Glutamatergic neuron (in vitro differentiated cells): ENCODE measurements around the gene PNMA8C. TPM values are rescaled to one million over a fixed set of nuclear protein-coding genes. Genes with fewer than 3 reads are reported as not detected.

ENCODE experiments used
- DNase-seq: peaks from one replicate; pipeline ENCODE4 v3.0.0; 2022
- H3K27ac Mint-ChIP-seq: one replicate; pipeline ENCODE4 v1.8.0; 2020; ENCODE audit warnings: mild to moderate bottlenecking, mixed read lengths, inconsistent platforms; ENCODE audit not compliant: unreplicated experiment
- H3K27me3 Mint-ChIP-seq: one replicate; pipeline ENCODE4 v1.8.0; 2020; ENCODE audit warnings: mild to moderate bottlenecking, moderate library complexity, mixed read lengths, inconsistent platforms; ENCODE audit not compliant: unreplicated experiment
- H3K36me3 Mint-ChIP-seq: one replicate; pipeline ENCODE4 v1.8.0; 2020; ENCODE audit warnings: mild to moderate bottlenecking, mixed read lengths, inconsistent platforms; ENCODE audit not compliant: unreplicated experiment
- H3K4me1 Mint-ChIP-seq: one replicate; pipeline ENCODE4 v1.8.0; 2020; ENCODE audit warnings: mild to moderate bottlenecking, low read depth, mixed read lengths, inconsistent platforms; ENCODE audit not compliant: unreplicated experiment
- H3K4me3 Mint-ChIP-seq: one replicate; pipeline ENCODE4 v1.8.0; 2020; ENCODE audit warnings: mild to moderate bottlenecking, mixed read lengths, inconsistent platforms; ENCODE audit not compliant: unreplicated experiment
- H3K9me3 Mint-ChIP-seq: one replicate; pipeline ENCODE4 v1.8.0; 2020; ENCODE audit warnings: mild to moderate bottlenecking, moderate library complexity, mixed read lengths, inconsistent platforms; ENCODE audit not compliant: unreplicated experiment
- total RNA-seq: library from RNA; stranded (reverse); fragmentation: NEBNext Ultra II Directional; extraction: Animal tissue kit (Norgen Biotek cat#: 25700); gene quantifications from one replicate; pipeline ENCODE4 v1.2.1, GENCODE V29; 2021; ENCODE audit not compliant: unreplicated experiment
- TF ChIP-seq, protein P1 (sequence below): fragments of 200-600 bp; sonication (generic); IDR thresholded peaks from one replicate; pipeline ENCODE4 v1.5.0; 2021; ENCODE audit not compliant: partially characterized antibody, unreplicated experiment

The PNMA8C gene
- total RNA-seq, 1 donor from 2014 or later, result 5.3 TPM

DNA sequence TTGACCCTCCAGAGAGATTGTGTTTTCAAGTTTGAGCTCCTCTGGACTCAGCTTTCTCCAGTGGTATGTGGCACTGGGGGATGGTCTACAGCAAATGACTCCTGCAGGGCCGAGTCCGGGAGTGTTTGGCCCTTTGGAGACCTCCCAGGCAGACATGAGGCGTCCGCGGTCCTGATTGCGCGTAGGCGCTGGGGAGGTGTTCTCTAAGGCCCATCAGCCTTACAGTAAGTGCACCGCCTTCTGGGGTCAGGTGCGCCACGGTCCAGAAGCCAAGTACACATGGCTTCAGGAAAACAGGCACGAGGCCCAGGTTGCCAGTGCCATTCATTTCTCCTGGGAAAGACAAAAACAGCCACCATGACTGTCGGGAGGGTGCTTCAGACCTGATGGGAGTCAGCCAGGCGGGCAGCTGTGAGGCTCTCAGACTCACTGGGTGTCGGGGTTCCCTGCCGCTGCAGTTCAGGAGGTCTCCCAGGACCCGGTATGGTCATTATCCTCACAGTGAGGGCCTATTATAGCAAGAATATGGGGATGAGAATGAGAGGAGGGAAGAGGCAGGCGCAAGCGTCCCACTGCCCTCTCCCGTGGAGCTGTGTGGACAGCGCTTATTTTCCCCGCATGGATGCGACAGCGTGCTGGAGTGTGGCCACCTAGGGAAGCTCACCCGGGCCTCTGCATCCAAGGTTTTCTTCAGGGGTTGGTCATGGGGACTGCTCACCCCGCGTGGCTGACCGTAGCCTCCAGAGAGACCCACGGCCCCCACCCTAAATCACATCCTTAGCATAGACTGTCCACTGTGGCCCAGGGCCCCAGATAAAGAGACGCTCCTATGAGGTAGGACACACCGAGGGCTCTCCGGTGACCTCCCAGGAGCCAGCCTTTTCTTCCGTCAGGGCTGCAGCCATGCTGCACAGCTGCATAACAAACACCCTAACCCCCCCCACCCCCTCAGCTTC, 37.2 kb downstream of the PNMA8C start:
- Mint-ChIP-seq H3K36me3 (peaks cover 7% of the 10 kb centered on the region), H3K4me1 (peaks cover 16% of the 10 kb centered on the region), H3K27ac (no peak overlapping the region), H3K9me3 (peaks cover 4% of the 10 kb centered on the region), H3K4me3 (no peak overlapping the region), H3K27me3 (peaks cover 4% of the 10 kb centered on the region)
- no peak for DNase-seq
- TF ChIP-seq, protein P1, sequence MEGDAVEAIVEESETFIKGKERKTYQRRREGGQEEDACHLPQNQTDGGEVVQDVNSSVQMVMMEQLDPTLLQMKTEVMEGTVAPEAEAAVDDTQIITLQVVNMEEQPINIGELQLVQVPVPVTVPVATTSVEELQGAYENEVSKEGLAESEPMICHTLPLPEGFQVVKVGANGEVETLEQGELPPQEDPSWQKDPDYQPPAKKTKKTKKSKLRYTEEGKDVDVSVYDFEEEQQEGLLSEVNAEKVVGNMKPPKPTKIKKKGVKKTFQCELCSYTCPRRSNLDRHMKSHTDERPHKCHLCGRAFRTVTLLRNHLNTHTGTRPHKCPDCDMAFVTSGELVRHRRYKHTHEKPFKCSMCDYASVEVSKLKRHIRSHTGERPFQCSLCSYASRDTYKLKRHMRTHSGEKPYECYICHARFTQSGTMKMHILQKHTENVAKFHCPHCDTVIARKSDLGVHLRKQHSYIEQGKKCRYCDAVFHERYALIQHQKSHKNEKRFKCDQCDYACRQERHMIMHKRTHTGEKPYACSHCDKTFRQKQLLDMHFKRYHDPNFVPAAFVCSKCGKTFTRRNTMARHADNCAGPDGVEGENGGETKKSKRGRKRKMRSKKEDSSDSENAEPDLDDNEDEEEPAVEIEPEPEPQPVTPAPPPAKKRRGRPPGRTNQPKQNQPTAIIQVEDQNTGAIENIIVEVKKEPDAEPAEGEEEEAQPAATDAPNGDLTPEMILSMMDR, result no peak

GRCh38 chr19:46390866-46391265, 37.9 kb downstream of the PNMA8C start:
- DNase-seq, result no peak
- Mint-ChIP-seq H3K27ac (no peak overlapping the region), H3K27me3 (peaks cover 4% of the 10 kb centered on the region), H3K4me1 (peaks cover 16% of the 10 kb centered on the region), H3K36me3 (peaks cover 7% of the 10 kb centered on the region), H3K9me3 (peaks cover 4% of the 10 kb centered on the region), H3K4me3 (no peak overlapping the region)
- TF ChIP-seq, protein P1, result no peak

- TF ChIP-seq, protein P1, result no peak
- Mint-ChIP-seq H3K27ac (no peak overlapping the region), H3K4me3 (no peak overlapping the region), H3K4me1 (peaks cover 16% of the 10 kb centered on the region), H3K36me3 (peaks cover 7% of the 10 kb centered on the region), H3K9me3 (peaks cover 5% of the 10 kb centered on the region), H3K27me3 (peaks cover 2% of the 10 kb centered on the region)
- DNase-seq, result no peak
These were observed 38.4 kb downstream of the PNMA8C start for GRCh38 chr19:46390121-46390858.

- Mint-ChIP-seq H3K27me3 (no peaks in the 10 kb centered on the region), H3K27ac (no peak overlapping the region)
- no peak for DNase-seq
These were observed 40.2 kb downstream of the PNMA8C start for GRCh38 chr19:46388311-46389095.

More at GRCh38 chr19:46388311-46389095, 40.2 kb downstream of the PNMA8C start:
- TF ChIP-seq, protein P1, result no peak
- H3K36me3 Mint-ChIP-seq, result peaks cover 11% of the 10 kb centered on the region
- peaks cover 5% of the 10 kb centered on the region for H3K9me3 Mint-ChIP-seq
- no peak overlapping the region for H3K4me3 Mint-ChIP-seq
- H3K4me1 Mint-ChIP-seq, result peaks cover 23% of the 10 kb centered on the region
